ENCODE data around the gene TMEM117.

GRCh38 chr12:44098786-44099185 lies 262.9 kb downstream of the TMEM117 start:
- TF ChIP-seq CTCF (IDR thresholded peaks at IDR 0.05; ENCODE audit: low read depth, low read length) (no peak), EZH2phosphoT487 (IDR thresholded peaks at IDR 0.05; ENCODE audit: low read depth) (no peak)
